Gastrocnemius medialis (tissue), 4 donors: Measurements from ENCODE around the gene THADA.

Experiments
- CTCF ChIP-seq, 5 experiments: fragments of 450-650 bp in 3 of 5; fragments of 200-600 bp in 2 of 5; sonication (generic) in 2 of 5; IDR thresholded peaks in 4 of 5; conservative IDR thresholded peaks in 1 of 5; 1 replicate in 4 of 5; 2 replicates in 1 of 5; pipeline ENCODE4 v1.5.1; 2016 to 2019; ENCODE audit warnings: antibody characterized with exemption in 5 of 5, mild to moderate bottlenecking in 3 of 5, moderate library complexity in 3 of 5
- POLR2A ChIP-seq, 2 donors: fragments of 450-650 bp; IDR thresholded peaks; one replicate each; pipeline ENCODE4 v1.6.1; 2017; ENCODE audit warnings: antibody characterized with exemption in 2 of 2, mild to moderate bottlenecking in 2 of 2, moderate library complexity in 2 of 2

- TF ChIP-seq CTCF (IDR thresholded peaks at IDR 0.05 in 4 of 5, conservative IDR thresholded peaks at IDR 0.05 in 1 of 5) (no peak), POLR2A (IDR thresholded peaks at IDR 0.05) (no peak)
These were observed 35.6 kb downstream of the THADA start for GRCh38 chr2:43560231-43560547.
